Activated effector memory CD4-positive, alpha-beta T cell treated with anti-CD3 and anti-CD28 coated beads, Interleukin-2, amount 50 U/mL, for 16 hours (primary cell): ENCODE results near the gene RSPRY1.
"Not testable (repeated sequence)": the region's sequence is repeated elsewhere in the genome, so short reads cannot be mapped to it uniquely, and the experiment has no call there.

Experiments used
- DNase-seq: peaks from one replicate; pipeline ENCODE4 v3.0.0-alpha.2; 2020

Gene RSPRY1

GRCh38 chr16:57256601-57257395 is 70.7 kb downstream of the RSPRY1 start:
- DNase-seq, result no peak

GRCh38 chr16:57257455-57258070 is 71.4 kb downstream of the RSPRY1 start:
- DNase-seq, result no peak

- no peak for DNase-seq
Measured at GRCh38 chr16:57258226-57258909, 72.2 kb downstream of the RSPRY1 start.

GRCh38 chr16:57258910-57259475 is 72.9 kb downstream of the RSPRY1 start:
- no peak for DNase-seq

GRCh38 chr16:57260294-57260929 is 74.3 kb downstream of the RSPRY1 start:
- DNase-seq, result no peak

GRCh38 chr16:57261806-57262205 is 75.7 kb downstream of the RSPRY1 start:
- no peak for DNase-seq

GRCh38 chr16:57262841-57263540 is 76.9 kb downstream of the RSPRY1 start:
- DNase-seq, result no peak

- DNase-seq, result no peak
Measured at GRCh38 chr16:57263541-57264351, 77.6 kb downstream of the RSPRY1 start.

GRCh38 chr16:57264381-57264780 is 78.3 kb downstream of the RSPRY1 start:
- no peak for DNase-seq

GRCh38 chr16:57264950-57265371 is 78.8 kb downstream of the RSPRY1 start:
- DNase-seq, result no peak

GRCh38 chr16:57265850-57266530 is 79.9 kb downstream of the RSPRY1 start:
- DNase-seq, result no peak

- no peak for DNase-seq
Measured at GRCh38 chr16:57266531-57267260, 80.6 kb downstream of the RSPRY1 start.

- DNase-seq, result not testable (repeated sequence)
Measured at GRCh38 chr16:57267343-57267742, 81.2 kb downstream of the RSPRY1 start.

GRCh38 chr16:57268804-57269800 is 83.0 kb downstream of the RSPRY1 start:
- no peak for DNase-seq

GRCh38 chr16:57270221-57271062 is 84.3 kb downstream of the RSPRY1 start:
- DNase-seq, result no peak

- no peak for DNase-seq
Measured at GRCh38 chr16:57271063-57271345, 84.9 kb downstream of the RSPRY1 start.

GRCh38 chr16:57271867-57272495 is 85.9 kb downstream of the RSPRY1 start:
- no peak for DNase-seq

GRCh38 chr16:57273359-57273758 is 87.2 kb downstream of the RSPRY1 start:
- DNase-seq, result no peak
